Thoracic aorta (tissue), 2 donors: ENCODE data around the gene INTS13. TPM values are rescaled to one million over a fixed set of nuclear protein-coding genes. Genes with fewer than 3 reads are reported as not detected.

ENCODE experiments used
- ATAC-seq: fragments of 150-250 bp; one replicate; pipeline ENCODE4 v1.8.0; 2017; ENCODE audit warnings: low read depth; ENCODE audit not compliant: insufficient number of reproducible peaks, low FRiP score
- DNase-seq: peaks from one replicate; pipeline ENCODE4 v3.0.0-alpha.2; 2020; ENCODE audit warnings: low spot score
- H3K27ac ChIP-seq, 2 donors: fragments of 200-600 bp; sonication (generic); 1 replicate in 1 of 2; 2 replicates in 1 of 2; pipeline ENCODE4 v1.5.1; 2016; ENCODE audit warnings: mild to moderate bottlenecking in 2 of 2, moderate library complexity in 2 of 2
- H3K27me3 ChIP-seq: fragments of 200-600 bp; sonication (generic); replicated peaks from 2 replicates; pipeline ENCODE4 v1.6.0; 2016; ENCODE audit warnings: mild to moderate bottlenecking; ENCODE audit not compliant: insufficient read depth
- H3K36me3 ChIP-seq: fragments of 200-600 bp; sonication (generic); one replicate; pipeline ENCODE4 v1.5.1; 2016
- H3K4me1 ChIP-seq, 2 donors: fragments of 200-600 bp; sonication (generic); 1 replicate in 1 of 2; 2 replicates in 1 of 2; pipeline versions ENCODE4 v1.5.1 to v1.6.0; 2016; ENCODE audit warnings: low read depth in 2 of 2, mild to moderate bottlenecking in 1 of 2; ENCODE audit not compliant: control insufficient read depth in 1 of 2
- H3K4me3 ChIP-seq: fragments of 200-600 bp; sonication (generic); 2 replicates; pipeline ENCODE4 v1.5.1; 2016; ENCODE audit warnings: mild to moderate bottlenecking
- H3K9me3 ChIP-seq: fragments of 200-600 bp; sonication (generic); 2 replicates; pipeline ENCODE4 v1.5.1; 2016
- CTCF ChIP-seq: fragments of 200-600 bp; sonication (generic); IDR thresholded peaks from one replicate; pipeline ENCODE4 v1.5.1; 2019; ENCODE audit warnings: antibody characterized with exemption
- total RNA-seq, 2 donors: library from RNA; depleted of rRNA; stranded (reverse); fragments of >200 nt; gene quantifications; one replicate each; pipeline versions ENCODE4 v1.1.0 to v1.2.3, GENCODE V29; 2016

Gene INTS13
- total RNA-seq, 2 donors from 2014 or later: 5.7 to 15.0 TPM

- Histone ChIP-seq H3K4me1 (peaks cover 0 to 13% of the 10 kb centered on the region in 2 donors), H3K27me3 (no peaks in the 10 kb centered on the region), H3K27ac (no peak overlapping the region), H3K4me3 (no peak overlapping the region), H3K9me3 (no peaks in the 10 kb centered on the region), H3K36me3 (no peaks in the 10 kb centered on the region)
- TF ChIP-seq CTCF: no peak
- DNase-seq (no peak), ATAC-seq (no peak)
These were observed 57.2 kb downstream of the INTS13 start for GRCh38 chr12:26880625-26881024.

GRCh38 chr12:26878661-26879119 is 59.1 kb downstream of the INTS13 start:
- no peak for TF ChIP-seq CTCF
- DNase-seq (no peak), ATAC-seq (no peak)
- Histone ChIP-seq H3K4me3 (no peak overlapping the region), H3K27me3 (no peaks in the 10 kb centered on the region), H3K9me3 (no peaks in the 10 kb centered on the region), H3K36me3 (no peaks in the 10 kb centered on the region), H3K27ac (no peak overlapping the region), H3K4me1 (peaks cover 0 to 10% of the 10 kb centered on the region in 2 donors)

GRCh38 chr12:26874501-26875296 is 63.1 kb downstream of the INTS13 start:
- TF ChIP-seq CTCF: no peak
- ATAC-seq: no peak
- Histone ChIP-seq H3K27me3 (no peaks in the 10 kb centered on the region), H3K4me1 (peaks cover 2 to 15% of the 10 kb centered on the region in 2 donors), H3K36me3 (no peaks in the 10 kb centered on the region), H3K9me3 (no peaks in the 10 kb centered on the region), H3K27ac (no peak overlapping the region), H3K4me3 (no peak overlapping the region)
- no peak for DNase-seq

GRCh38 chr12:26872625-26873024 is 65.2 kb downstream of the INTS13 start:
- no peak for TF ChIP-seq CTCF
- no peak overlapping the region for H3K4me3 ChIP-seq
- ATAC-seq (no peak), DNase-seq (no peak)
- no peaks in the 10 kb centered on the region for H3K9me3 ChIP-seq
- H3K36me3 ChIP-seq: no peaks in the 10 kb centered on the region
- peaks cover 2 to 5% of the 10 kb centered on the region in 2 donors for H3K4me1 ChIP-seq
- no peaks in the 10 kb centered on the region for H3K27me3 ChIP-seq
- H3K27ac ChIP-seq: no peak overlapping the region

- no peak for DNase-seq
- no peak for TF ChIP-seq CTCF
- no peaks in the 10 kb centered on the region for H3K9me3 ChIP-seq
- peaks cover 2 to 5% of the 10 kb centered on the region in 2 donors for H3K4me1 ChIP-seq
- ATAC-seq: no peak
- no peaks in the 10 kb centered on the region for H3K36me3 ChIP-seq
- no peaks in the 10 kb centered on the region for H3K27me3 ChIP-seq
- no peak overlapping the region for H3K27ac ChIP-seq
- no peak overlapping the region for H3K4me3 ChIP-seq
These were observed 65.8 kb downstream of the INTS13 start for GRCh38 chr12:26871985-26872384.
